Measurements from ENCODE around the gene AGXT.

The AGXT gene

GRCh38 chr2:240857039-240858008 lies 11.3 kb upstream of the AGXT start:
- Histone ChIP-seq H3K9ac (ENCODE audit: low read length) (no peak overlapping the region), H3K27ac (ENCODE audit: low read depth, low read length) (no peak overlapping the region), H3K36me3 (ENCODE audit: control insufficient read depth, insufficient read depth, low read length) (no peaks in the 10 kb centered on the region), H3K4me3 (ENCODE audit: low read depth, low read length) (no peak overlapping the region), H3K27me3 (ENCODE audit: control insufficient read depth, insufficient read depth, low read length) (no peaks in the 10 kb centered on the region; the same call in 1 of the 2 replicates), H3K9me3 (ENCODE audit: control insufficient read depth, insufficient read depth, low read depth, low read length) (peaks cover 14% of the 10 kb centered on the region), H3K4me1 (ENCODE audit: control insufficient read depth, insufficient read depth, low read length) (no peaks in the 10 kb centered on the region)

- no peaks in the 10 kb centered on the region; the same call in 1 of the 2 replicates for H3K27me3 ChIP-seq (ENCODE audit: control insufficient read depth, insufficient read depth, low read length)
- H3K9ac ChIP-seq (ENCODE audit: low read length), result no peak overlapping the region
- no peak overlapping the region for H3K4me3 ChIP-seq (ENCODE audit: low read depth, low read length)
- no peaks in the 10 kb centered on the region for H3K36me3 ChIP-seq (ENCODE audit: control insufficient read depth, insufficient read depth, low read length)
- no peak overlapping the region for H3K27ac ChIP-seq (ENCODE audit: low read depth, low read length)
- peaks cover 14% of the 10 kb centered on the region for H3K9me3 ChIP-seq (ENCODE audit: control insufficient read depth, insufficient read depth, low read depth, low read length)
- H3K4me1 ChIP-seq (ENCODE audit: control insufficient read depth, insufficient read depth, low read length), result no peaks in the 10 kb centered on the region
These were observed 10.3 kb upstream of the AGXT start for GRCh38 chr2:240858321-240858720.

GRCh38 chr2:240858871-240859270 lies 9.8 kb upstream of the AGXT start:
- Histone ChIP-seq H3K9ac (ENCODE audit: low read length) (no peak overlapping the region), H3K9me3 (ENCODE audit: control insufficient read depth, insufficient read depth, low read depth, low read length) (peaks cover 14% of the 10 kb centered on the region), H3K27me3 (ENCODE audit: control insufficient read depth, insufficient read depth, low read length) (no peaks in the 10 kb centered on the region; the same call in 1 of the 2 replicates), H3K4me1 (ENCODE audit: control insufficient read depth, insufficient read depth, low read length) (no peaks in the 10 kb centered on the region), H3K27ac (ENCODE audit: low read depth, low read length) (no peak overlapping the region), H3K4me3 (ENCODE audit: low read depth, low read length) (no peak overlapping the region), H3K36me3 (ENCODE audit: control insufficient read depth, insufficient read depth, low read length) (no peaks in the 10 kb centered on the region)

GRCh38 chr2:240861547-240861946 lies 7.1 kb upstream of the AGXT start:
- Histone ChIP-seq H3K4me1 (ENCODE audit: control insufficient read depth, insufficient read depth, low read length) (no peaks in the 10 kb centered on the region), H3K9ac (ENCODE audit: low read length) (no peak overlapping the region), H3K36me3 (ENCODE audit: control insufficient read depth, insufficient read depth, low read length) (no peaks in the 10 kb centered on the region), H3K9me3 (ENCODE audit: control insufficient read depth, insufficient read depth, low read depth, low read length) (no peaks in the 10 kb centered on the region), H3K27ac (ENCODE audit: low read depth, low read length) (no peak overlapping the region), H3K4me3 (ENCODE audit: low read depth, low read length) (no peak overlapping the region), H3K27me3 (ENCODE audit: control insufficient read depth, insufficient read depth, low read length) (no peaks in the 10 kb centered on the region; the same call in 1 of the 2 replicates)

- H3K4me1 ChIP-seq (ENCODE audit: control insufficient read depth, insufficient read depth, low read length), result 0 out of 2 replicates have a peak, but pooled peaks cover 2% of the 10 kb centered on the region
- H3K36me3 ChIP-seq (ENCODE audit: control insufficient read depth, insufficient read depth, low read length), result no peaks in the 10 kb centered on the region
- H3K9ac ChIP-seq (ENCODE audit: low read length), result no peak overlapping the region
- H3K4me3 ChIP-seq (ENCODE audit: low read depth, low read length), result no peak overlapping the region
- no peaks in the 10 kb centered on the region for H3K9me3 ChIP-seq (ENCODE audit: control insufficient read depth, insufficient read depth, low read depth, low read length)
- H3K27me3 ChIP-seq (ENCODE audit: control insufficient read depth, insufficient read depth, low read length), result no peaks in the 10 kb centered on the region; the same call in 1 of the 2 replicates
- H3K27ac ChIP-seq (ENCODE audit: low read depth, low read length), result no peak overlapping the region
These were observed 4.1 kb upstream of the AGXT start for GRCh38 chr2:240864475-240864874.

GRCh38 chr2:240865391-240865790 lies 3.2 kb upstream of the AGXT start:
- Histone ChIP-seq H3K27ac (ENCODE audit: low read depth, low read length) (no peak overlapping the region), H3K4me3 (ENCODE audit: low read depth, low read length) (no peak overlapping the region), H3K9ac (ENCODE audit: low read length) (no peak overlapping the region), H3K4me1 (ENCODE audit: control insufficient read depth, insufficient read depth, low read length) (0 out of 2 replicates have a peak, but pooled peaks cover 2% of the 10 kb centered on the region), H3K36me3 (ENCODE audit: control insufficient read depth, insufficient read depth, low read length) (no peaks in the 10 kb centered on the region), H3K9me3 (ENCODE audit: control insufficient read depth, insufficient read depth, low read depth, low read length) (no peaks in the 10 kb centered on the region), H3K27me3 (ENCODE audit: control insufficient read depth, insufficient read depth, low read length) (no peaks in the 10 kb centered on the region; the same call in 1 of the 2 replicates)

- Histone ChIP-seq H3K4me3 (ENCODE audit: low read depth, low read length) (no peak overlapping the region), H3K27ac (ENCODE audit: low read depth, low read length) (no peak overlapping the region), H3K4me1 (ENCODE audit: control insufficient read depth, insufficient read depth, low read length) (peaks cover 2% of the 10 kb centered on the region; the same call in 1 of the 2 replicates), H3K9ac (ENCODE audit: low read length) (no peak overlapping the region), H3K9me3 (ENCODE audit: control insufficient read depth, insufficient read depth, low read depth, low read length) (no peaks in the 10 kb centered on the region), H3K27me3 (ENCODE audit: control insufficient read depth, insufficient read depth, low read length) (no peaks in the 10 kb centered on the region), H3K36me3 (ENCODE audit: control insufficient read depth, insufficient read depth, low read length) (no peaks in the 10 kb centered on the region)
These were observed 708 bp downstream of the AGXT start for GRCh38 chr2:240869109-240869955.

GRCh38 chr2:240869956-240870875 lies 1.6 kb downstream of the AGXT start:
- Histone ChIP-seq H3K4me1 (ENCODE audit: control insufficient read depth, insufficient read depth, low read length) (peaks cover 2% of the 10 kb centered on the region; the same call in 1 of the 2 replicates), H3K27ac (ENCODE audit: low read depth, low read length) (no peak overlapping the region), H3K9ac (ENCODE audit: low read length) (no peak overlapping the region), H3K9me3 (ENCODE audit: control insufficient read depth, insufficient read depth, low read depth, low read length) (no peaks in the 10 kb centered on the region), H3K36me3 (ENCODE audit: control insufficient read depth, insufficient read depth, low read length) (no peaks in the 10 kb centered on the region), H3K4me3 (ENCODE audit: low read depth, low read length) (no peak overlapping the region), H3K27me3 (ENCODE audit: control insufficient read depth, insufficient read depth, low read length) (no peaks in the 10 kb centered on the region)

- H3K9me3 ChIP-seq (ENCODE audit: control insufficient read depth, insufficient read depth, low read depth, low read length), result no peaks in the 10 kb centered on the region
- no peaks in the 10 kb centered on the region for H3K36me3 ChIP-seq (ENCODE audit: control insufficient read depth, insufficient read depth, low read length)
- no peaks in the 10 kb centered on the region for H3K27me3 ChIP-seq (ENCODE audit: control insufficient read depth, insufficient read depth, low read length)
- no peak overlapping the region for H3K27ac ChIP-seq (ENCODE audit: low read depth, low read length)
- no peak overlapping the region for H3K9ac ChIP-seq (ENCODE audit: low read length)
- no peak overlapping the region for H3K4me3 ChIP-seq (ENCODE audit: low read depth, low read length)
- H3K4me1 ChIP-seq (ENCODE audit: control insufficient read depth, insufficient read depth, low read length), result peaks cover 2% of the 10 kb centered on the region; the same call in 1 of the 2 replicates
These were observed 2.7 kb downstream of the AGXT start for GRCh38 chr2:240871071-240871958.

Data from HUES6 (cell line).